Measurements from ENCODE around the gene MGAT1. TPM values are rescaled to one million over a fixed set of nuclear protein-coding genes. Genes with fewer than 3 reads are reported as not detected.
A peak's percentile ranks its signal among the peaks of the same experiment; 100 is the strongest.

MGAT1 gene
- total and polyA plus RNA-seq, 2 donors from 2014 or later: 73.3 to 132 TPM

- peaks cover 0 to 2% (median 0%) of the 10 kb centered on the region in 3 donors for H3K9me3 ChIP-seq (ENCODE audit: control insufficient read depth in 2 of 3, insufficient read depth in 1 of 3, low read length in 3 of 3)
- no peak overlapping the region for H3K9ac ChIP-seq (ENCODE audit: low read length in 3 of 3)
- FAIRE-seq (no peak), DNase-seq (peak in 2 of 5 donors; percentile 34 to 44)
- H3K36me3 ChIP-seq (ENCODE audit: control insufficient read depth in 2 of 3, insufficient read depth in 3 of 3, low read length in 3 of 3): no peaks in the 10 kb centered on the region
- no peaks in the 10 kb centered on the region for H3K4me1 ChIP-seq (ENCODE audit: control insufficient read depth in 2 of 3, insufficient read depth in 2 of 3, low read depth in 1 of 3, low read length in 3 of 3)
- no peak overlapping the region for H3K27ac ChIP-seq (ENCODE audit: low read depth in 2 of 2, low read length in 2 of 2)
- intact Hi-C loops (cut with DNase I): no loop called here
- H3K4me3 ChIP-seq (ENCODE audit: low read length in 3 of 3): no peak overlapping the region
- no peaks in the 10 kb centered on the region for H3K27me3 ChIP-seq (ENCODE audit: control insufficient read depth, insufficient read depth, low read length)
- TF ChIP-seq, protein P1, sequence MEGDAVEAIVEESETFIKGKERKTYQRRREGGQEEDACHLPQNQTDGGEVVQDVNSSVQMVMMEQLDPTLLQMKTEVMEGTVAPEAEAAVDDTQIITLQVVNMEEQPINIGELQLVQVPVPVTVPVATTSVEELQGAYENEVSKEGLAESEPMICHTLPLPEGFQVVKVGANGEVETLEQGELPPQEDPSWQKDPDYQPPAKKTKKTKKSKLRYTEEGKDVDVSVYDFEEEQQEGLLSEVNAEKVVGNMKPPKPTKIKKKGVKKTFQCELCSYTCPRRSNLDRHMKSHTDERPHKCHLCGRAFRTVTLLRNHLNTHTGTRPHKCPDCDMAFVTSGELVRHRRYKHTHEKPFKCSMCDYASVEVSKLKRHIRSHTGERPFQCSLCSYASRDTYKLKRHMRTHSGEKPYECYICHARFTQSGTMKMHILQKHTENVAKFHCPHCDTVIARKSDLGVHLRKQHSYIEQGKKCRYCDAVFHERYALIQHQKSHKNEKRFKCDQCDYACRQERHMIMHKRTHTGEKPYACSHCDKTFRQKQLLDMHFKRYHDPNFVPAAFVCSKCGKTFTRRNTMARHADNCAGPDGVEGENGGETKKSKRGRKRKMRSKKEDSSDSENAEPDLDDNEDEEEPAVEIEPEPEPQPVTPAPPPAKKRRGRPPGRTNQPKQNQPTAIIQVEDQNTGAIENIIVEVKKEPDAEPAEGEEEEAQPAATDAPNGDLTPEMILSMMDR (IDR thresholded peaks at IDR 0.05; ENCODE audit: borderline replicate concordance, extremely low read depth, insufficient read depth): no peak
Measured at GRCh38 chr5:180736536-180736935, 66.1 kb downstream of the MGAT1 start.

Other genes with a start within 250 kb of the MGAT1 start
- gene SCGB3A1, start 211.3 kb downstream of the MGAT1 start, total RNA-seq: 1.1 TPM
- 2.3 TPM for gene SCGB3A1, start 211.3 kb downstream of the MGAT1 start, polyA plus RNA-seq (ENCODE audit: insufficient read depth, low read depth, low replicate concordance)
- 29.4 TPM for gene FLT4, start 153.2 kb downstream of the MGAT1 start, total RNA-seq
- 6.9 TPM for gene FLT4, start 153.2 kb downstream of the MGAT1 start, polyA plus RNA-seq (ENCODE audit: insufficient read depth, low read depth, low replicate concordance)
- not detected for gene OR2Y1, start 62.7 kb downstream of the MGAT1 start, total RNA-seq
- gene OR2Y1, start 62.7 kb downstream of the MGAT1 start, polyA plus RNA-seq (ENCODE audit: insufficient read depth, low read depth, low replicate concordance): not detected
- gene ZFP62, start 58.5 kb upstream of the MGAT1 start, total RNA-seq: 30.7 TPM
- gene ZFP62, start 58.5 kb upstream of the MGAT1 start, polyA plus RNA-seq (ENCODE audit: insufficient read depth, low read depth, low replicate concordance): 16.2 TPM
- 0.19 TPM for gene BTNL8, start 96.4 kb upstream of the MGAT1 start, total RNA-seq
- gene BTNL8, start 96.4 kb upstream of the MGAT1 start, polyA plus RNA-seq (ENCODE audit: insufficient read depth, low read depth, low replicate concordance): 1.2 TPM
- not detected for gene BTNL3, start 186.0 kb upstream of the MGAT1 start, total RNA-seq
- 0.30 TPM for gene BTNL3, start 186.0 kb upstream of the MGAT1 start, polyA plus RNA-seq (ENCODE audit: insufficient read depth, low read depth, low replicate concordance)
- gene BTNL9, start 237.5 kb upstream of the MGAT1 start, total RNA-seq: 11.9 TPM
- 8.6 TPM for gene BTNL9, start 237.5 kb upstream of the MGAT1 start, polyA plus RNA-seq (ENCODE audit: insufficient read depth, low read depth, low replicate concordance)